ENCODE measurements around the gene NCCRP1. TPM values are rescaled to one million over a fixed set of nuclear protein-coding genes. Genes with fewer than 3 reads are reported as not detected.
"Not testable (repeated sequence)": the region's sequence is repeated elsewhere in the genome, so short reads cannot be mapped to it uniquely, and the experiment has no call there.

Gene NCCRP1
- total RNA-seq, 3 donors from 2014 or later, result 0.66 to 2.9 TPM; not detected in 1

DNA sequence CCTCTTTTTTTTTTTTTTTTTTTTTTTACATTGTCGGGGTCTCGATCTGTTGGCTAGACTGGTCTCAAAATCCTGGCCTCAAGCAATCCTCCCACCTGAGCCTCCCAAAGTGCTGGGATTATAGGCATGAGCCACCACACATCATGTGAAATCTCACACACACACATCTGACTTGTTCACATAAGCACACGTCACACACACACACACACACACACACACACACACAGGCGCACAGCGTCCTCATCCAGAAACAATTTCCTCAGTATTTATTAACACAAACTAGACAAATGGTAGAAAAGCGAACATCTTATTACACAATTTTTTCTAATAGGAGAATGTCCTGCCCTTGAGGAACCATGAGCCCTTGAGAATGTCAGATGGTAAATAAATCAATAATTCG is 12.4 kb downstream of the NCCRP1 start:
- intact Hi-C loops (cut with DNase I; ENCODE audit: low total_unique reads), result no loop called here
- Histone ChIP-seq H3K4me3 (no peak overlapping the region), H3K4me1 (no peaks in the 10 kb centered on the region), H3K27ac (no peak overlapping the region), H3K9me3 (no peaks in the 10 kb centered on the region), H3K36me3 (no peaks in the 10 kb centered on the region), H3K27me3 (peaks cover 0 to 7% of the 10 kb centered on the region in 2 donors)
- TF ChIP-seq, protein P1, sequence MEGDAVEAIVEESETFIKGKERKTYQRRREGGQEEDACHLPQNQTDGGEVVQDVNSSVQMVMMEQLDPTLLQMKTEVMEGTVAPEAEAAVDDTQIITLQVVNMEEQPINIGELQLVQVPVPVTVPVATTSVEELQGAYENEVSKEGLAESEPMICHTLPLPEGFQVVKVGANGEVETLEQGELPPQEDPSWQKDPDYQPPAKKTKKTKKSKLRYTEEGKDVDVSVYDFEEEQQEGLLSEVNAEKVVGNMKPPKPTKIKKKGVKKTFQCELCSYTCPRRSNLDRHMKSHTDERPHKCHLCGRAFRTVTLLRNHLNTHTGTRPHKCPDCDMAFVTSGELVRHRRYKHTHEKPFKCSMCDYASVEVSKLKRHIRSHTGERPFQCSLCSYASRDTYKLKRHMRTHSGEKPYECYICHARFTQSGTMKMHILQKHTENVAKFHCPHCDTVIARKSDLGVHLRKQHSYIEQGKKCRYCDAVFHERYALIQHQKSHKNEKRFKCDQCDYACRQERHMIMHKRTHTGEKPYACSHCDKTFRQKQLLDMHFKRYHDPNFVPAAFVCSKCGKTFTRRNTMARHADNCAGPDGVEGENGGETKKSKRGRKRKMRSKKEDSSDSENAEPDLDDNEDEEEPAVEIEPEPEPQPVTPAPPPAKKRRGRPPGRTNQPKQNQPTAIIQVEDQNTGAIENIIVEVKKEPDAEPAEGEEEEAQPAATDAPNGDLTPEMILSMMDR (IDR thresholded peaks at IDR 0.05), result no peak
- no peak for TF ChIP-seq POLR2AphosphoS5 (IDR thresholded peaks at IDR 0.05)
- no peak for TF ChIP-seq POLR2A (IDR thresholded peaks at IDR 0.05)
- no peak for DNase-seq (ENCODE audit: low spot score in 2 of 2)

- no peaks in the 10 kb centered on the region for H3K27me3 ChIP-seq
- TF ChIP-seq, protein P1 (IDR thresholded peaks at IDR 0.05), result no peak
- TF ChIP-seq POLR2A (IDR thresholded peaks at IDR 0.05) (no peak), POLR2AphosphoS5 (IDR thresholded peaks at IDR 0.05) (no peak)
- no peaks in the 10 kb centered on the region for H3K36me3 ChIP-seq
- H3K4me1 ChIP-seq, result no peaks in the 10 kb centered on the region
- no peak for DNase-seq (ENCODE audit: low spot score in 2 of 2)
- intact Hi-C loops (cut with DNase I; ENCODE audit: low total_unique reads), result no loop called here
- peaks cover 0 to 4% of the 10 kb centered on the region in 2 donors for H3K9me3 ChIP-seq
- no peak overlapping the region for H3K4me3 ChIP-seq
- H3K27ac ChIP-seq, result no peak overlapping the region
Observed at GRCh38 chr19:39211731-39212374, 15.1 kb downstream of the NCCRP1 start.

GRCh38 chr19:39212375-39212742 is 15.6 kb downstream of the NCCRP1 start:
- intact Hi-C loops (cut with DNase I; ENCODE audit: low total_unique reads), result no loop called here
- no peak for DNase-seq (ENCODE audit: low spot score in 2 of 2)
- no peak overlapping the region for H3K27ac ChIP-seq

DNA sequence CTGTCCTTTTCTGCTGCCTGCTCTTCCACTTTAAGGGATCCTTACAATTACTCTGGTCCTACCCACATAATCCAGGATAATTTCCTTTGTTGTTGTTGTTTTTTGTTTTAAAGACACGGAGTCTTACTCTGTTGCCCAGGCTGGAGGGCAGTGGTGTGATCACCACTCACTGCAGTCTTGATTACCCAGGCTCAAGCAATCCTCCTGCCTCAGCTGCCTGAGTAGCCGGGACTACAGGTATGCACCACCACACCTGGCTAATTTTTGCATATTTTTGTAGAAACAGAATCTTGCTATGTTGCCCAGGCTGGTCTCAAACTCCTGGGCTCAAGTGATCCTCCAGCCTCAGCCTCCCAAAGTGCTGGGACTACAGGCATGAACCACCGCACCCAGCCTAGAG is 18.6 kb downstream of the NCCRP1 start:
- H3K36me3 ChIP-seq; H3K27ac ChIP-seq; H3K4me1 ChIP-seq; H3K27me3 ChIP-seq; H3K4me3 ChIP-seq; H3K9me3 ChIP-seq; DNase-seq (ENCODE audit: low spot score in 2 of 2); intact Hi-C loops (cut with DNase I; ENCODE audit: low total_unique reads): not testable (repeated sequence)

More at GRCh38 chr19:39212375-39212742, 15.6 kb downstream of the NCCRP1 start:
- Histone ChIP-seq H3K9me3 (peaks cover 0 to 4% of the 10 kb centered on the region in 2 donors), H3K36me3 (no peaks in the 10 kb centered on the region), H3K4me1 (no peaks in the 10 kb centered on the region), H3K4me3 (no peak overlapping the region), H3K27me3 (no peaks in the 10 kb centered on the region)
- TF ChIP-seq, protein P1 (IDR thresholded peaks at IDR 0.05), result no peak
- TF ChIP-seq POLR2AphosphoS5 (IDR thresholded peaks at IDR 0.05), result no peak
- TF ChIP-seq POLR2A (IDR thresholded peaks at IDR 0.05), result no peak

DNA sequence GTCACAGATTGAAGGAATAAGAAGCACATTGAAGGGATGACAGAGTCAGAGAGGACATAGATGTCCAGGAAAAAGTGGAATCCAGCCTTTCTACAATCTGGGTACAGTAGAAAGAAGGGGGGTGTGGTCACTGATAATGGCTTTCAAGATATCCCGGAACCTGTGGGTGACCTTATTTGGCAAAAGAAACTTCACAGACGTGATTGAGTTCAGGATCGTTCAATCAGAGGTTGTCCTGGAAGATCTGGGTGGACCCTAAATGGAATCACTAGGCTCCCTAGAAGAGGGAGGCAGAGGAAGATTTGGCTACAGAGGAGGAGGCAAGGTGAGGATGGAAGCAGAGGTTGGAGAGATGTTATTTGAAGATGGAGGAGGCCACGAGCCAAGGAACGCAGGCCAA is 20.3 kb downstream of the NCCRP1 start:
- H3K27me3 ChIP-seq, result no peaks in the 10 kb centered on the region

More for the DNA sequence above, 20.3 kb downstream of the NCCRP1 start:
- no peak overlapping the region for H3K27ac ChIP-seq
- H3K9me3 ChIP-seq, result peaks cover 0 to 4% of the 10 kb centered on the region in 2 donors
- H3K4me3 ChIP-seq, result no peak overlapping the region
- intact Hi-C loops (cut with DNase I; ENCODE audit: low total_unique reads), result no loop called here
- DNase-seq (ENCODE audit: low spot score in 2 of 2), result no peak
- H3K4me1 ChIP-seq, result no peaks in the 10 kb centered on the region
- no peaks in the 10 kb centered on the region for H3K36me3 ChIP-seq
- TF ChIP-seq, protein P1 (IDR thresholded peaks at IDR 0.05), result no peak
- TF ChIP-seq POLR2AphosphoS5 (IDR thresholded peaks at IDR 0.05) (no peak), POLR2A (IDR thresholded peaks at IDR 0.05) (no peak)
